ENCODE measurements around the gene PIGK. TPM values are rescaled to one million over a fixed set of nuclear protein-coding genes. Genes with fewer than 3 reads are reported as not detected.

PIGK gene
- polyA plus RNA-seq, 3 donors: 4.0 to 24.7 (median 19.4) TPM

DNA sequence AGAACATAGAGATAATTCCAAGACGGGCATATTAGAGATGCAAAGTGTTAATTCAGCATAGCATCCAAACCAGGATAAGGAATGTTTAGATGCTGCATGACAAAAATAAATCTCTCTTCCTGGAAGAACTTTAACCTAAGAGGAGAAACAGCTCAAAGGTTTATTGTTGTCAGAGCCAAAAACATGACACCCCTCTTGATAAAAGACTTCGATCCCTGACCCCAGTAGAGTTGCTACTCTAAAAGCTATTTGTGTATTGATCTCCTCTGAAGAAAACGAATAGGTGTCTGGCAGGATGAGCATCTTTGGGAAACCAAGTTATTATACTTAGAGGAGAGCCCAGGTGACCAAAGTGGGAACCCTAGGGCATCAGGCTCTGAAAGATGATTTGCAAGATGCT, 158.1 kb downstream of the PIGK start:
- 100% methylated on average over 1 of the region's 3 CpGs for WGBS (ENCODE audit: insufficient coverage)
- Mint-ChIP-seq H3K27ac (no peak overlapping the region), H3K9me3 (peaks cover 0 to 2% (median 0%) of the 10 kb centered on the region in 7 donors), H3K4me1 (peaks cover 17% of the 10 kb centered on the region), H3K4me3 (no peak overlapping the region), H3K27me3 (ENCODE audit: low read depth in 3 of 3) (peaks cover 0 to 18% (median 4%) of the 10 kb centered on the region in 3 donors), H3K36me3 (no peaks in the 10 kb centered on the region)
- H3K79me2 ChIP-seq (ENCODE audit: insufficient read depth, low read length): no peaks in the 10 kb centered on the region
- H3K27me3 ChIP-seq (ENCODE audit: control insufficient read depth in 2 of 2, insufficient read depth in 2 of 2, low read length in 2 of 2): peaks cover 0 to 18% of the 10 kb centered on the region in 2 donors
- no peak for DNase-seq
- H3K4me1 ChIP-seq (ENCODE audit: control insufficient read depth in 1 of 2, insufficient read depth in 2 of 2, low read length in 2 of 2): peaks cover 9% of the 10 kb centered on the region in 2 donors
- TF ChIP-seq, protein P1, sequence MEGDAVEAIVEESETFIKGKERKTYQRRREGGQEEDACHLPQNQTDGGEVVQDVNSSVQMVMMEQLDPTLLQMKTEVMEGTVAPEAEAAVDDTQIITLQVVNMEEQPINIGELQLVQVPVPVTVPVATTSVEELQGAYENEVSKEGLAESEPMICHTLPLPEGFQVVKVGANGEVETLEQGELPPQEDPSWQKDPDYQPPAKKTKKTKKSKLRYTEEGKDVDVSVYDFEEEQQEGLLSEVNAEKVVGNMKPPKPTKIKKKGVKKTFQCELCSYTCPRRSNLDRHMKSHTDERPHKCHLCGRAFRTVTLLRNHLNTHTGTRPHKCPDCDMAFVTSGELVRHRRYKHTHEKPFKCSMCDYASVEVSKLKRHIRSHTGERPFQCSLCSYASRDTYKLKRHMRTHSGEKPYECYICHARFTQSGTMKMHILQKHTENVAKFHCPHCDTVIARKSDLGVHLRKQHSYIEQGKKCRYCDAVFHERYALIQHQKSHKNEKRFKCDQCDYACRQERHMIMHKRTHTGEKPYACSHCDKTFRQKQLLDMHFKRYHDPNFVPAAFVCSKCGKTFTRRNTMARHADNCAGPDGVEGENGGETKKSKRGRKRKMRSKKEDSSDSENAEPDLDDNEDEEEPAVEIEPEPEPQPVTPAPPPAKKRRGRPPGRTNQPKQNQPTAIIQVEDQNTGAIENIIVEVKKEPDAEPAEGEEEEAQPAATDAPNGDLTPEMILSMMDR (IDR thresholded peaks at IDR 0.05): no peak
- no peak overlapping the region for H3K4me3 ChIP-seq (replicated peaks in 1 of 3; ENCODE audit: low read depth in 2 of 3, low read length in 3 of 3)
- no peak overlapping the region for H3K9ac ChIP-seq (ENCODE audit: insufficient read depth, low read length, poor library complexity, severe bottlenecking)
- H3K27ac ChIP-seq (ENCODE audit: low read depth in 1 of 2, low read length in 2 of 2): no peak overlapping the region
- no peak overlapping the region for H3K4me2 ChIP-seq (replicated peaks; ENCODE audit: extremely low read depth, low read length, poor library complexity, severe bottlenecking)
- H3K9me3 ChIP-seq (replicated peaks in 1 of 2; ENCODE audit: control insufficient read depth in 1 of 2, insufficient read depth in 1 of 2, low read length in 2 of 2): no peaks in the 10 kb centered on the region
- H3K36me3 ChIP-seq (replicated peaks in 1 of 2; ENCODE audit: control insufficient read depth in 1 of 2, insufficient read depth in 2 of 2, low read length in 2 of 2): no peaks in the 10 kb centered on the region
- H4K20me1 ChIP-seq (ENCODE audit: insufficient read depth, low read length): no peaks in the 10 kb centered on the region
- intact Hi-C loops (cut with micrococcal nuclease): no loop called here
- no peak overlapping the region for H2AFZ ChIP-seq (ENCODE audit: insufficient read depth, low read depth, low read length, poor library complexity, severe bottlenecking)

DNA sequence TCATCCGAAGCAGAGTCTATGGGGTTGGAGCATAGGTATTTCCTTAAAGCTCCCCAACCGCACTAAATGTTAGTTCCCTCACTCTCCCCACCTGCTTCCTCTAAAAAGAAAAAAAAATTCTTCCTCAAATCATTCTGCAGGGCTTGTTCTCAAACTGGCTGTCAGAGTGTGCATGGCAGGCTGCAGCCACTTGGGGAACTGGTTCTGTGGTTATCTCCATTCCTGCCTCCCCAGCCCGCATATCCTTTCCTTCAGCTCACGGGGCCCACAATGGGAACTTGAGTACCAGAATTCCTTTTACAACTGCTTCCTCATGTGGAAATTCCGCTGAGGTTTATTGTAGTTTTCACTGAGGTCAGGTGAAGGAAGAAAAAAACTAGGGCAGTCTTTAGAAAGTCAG, 159.2 kb downstream of the PIGK start:
- peaks cover 0 to 12% of the 10 kb centered on the region in 2 donors for H3K27me3 ChIP-seq (ENCODE audit: control insufficient read depth in 2 of 2, insufficient read depth in 2 of 2, low read length in 2 of 2)
- no peak overlapping the region for H3K4me2 ChIP-seq (replicated peaks; ENCODE audit: extremely low read depth, low read length, poor library complexity, severe bottlenecking)
- H3K4me3 ChIP-seq (replicated peaks in 1 of 3; ENCODE audit: low read depth in 2 of 3, low read length in 3 of 3): no peak overlapping the region
- H3K27ac Mint-ChIP-seq: peak overlapping the region in 2 of 7 donors; percentile 9 to 40
- no peaks in the 10 kb centered on the region for H3K36me3 ChIP-seq (replicated peaks in 1 of 2; ENCODE audit: control insufficient read depth in 1 of 2, insufficient read depth in 2 of 2, low read length in 2 of 2)
- TF ChIP-seq, protein P1 (IDR thresholded peaks at IDR 0.05): no peak
- H3K9me3 Mint-ChIP-seq: peaks cover 0 to 2% (median 0%) of the 10 kb centered on the region in 7 donors
- H2AFZ ChIP-seq (ENCODE audit: insufficient read depth, low read depth, low read length, poor library complexity, severe bottlenecking): no peak overlapping the region
- peak overlapping the region in 1 of 2 donors; percentile 54 for H3K4me3 Mint-ChIP-seq
- no peaks in the 10 kb centered on the region for H3K9me3 ChIP-seq (replicated peaks in 1 of 2; ENCODE audit: control insufficient read depth in 1 of 2, insufficient read depth in 1 of 2, low read length in 2 of 2)
- DNase-seq: peak in 2 of 3 donors; percentile 4 to 28
- H3K9ac ChIP-seq (ENCODE audit: insufficient read depth, low read length, poor library complexity, severe bottlenecking): no peak overlapping the region
- intact Hi-C loops (cut with micrococcal nuclease): no loop called here
- peaks cover 0 to 13% (median 4%) of the 10 kb centered on the region in 3 donors for H3K27me3 Mint-ChIP-seq (ENCODE audit: low read depth in 3 of 3)
- peaks cover 9% of the 10 kb centered on the region in 2 donors for H3K4me1 ChIP-seq (ENCODE audit: control insufficient read depth in 1 of 2, insufficient read depth in 2 of 2, low read length in 2 of 2)
- H3K4me1 Mint-ChIP-seq: peaks cover 17% of the 10 kb centered on the region
- no peaks in the 10 kb centered on the region for H3K36me3 Mint-ChIP-seq
- H4K20me1 ChIP-seq (ENCODE audit: insufficient read depth, low read length): no peaks in the 10 kb centered on the region
- no peaks in the 10 kb centered on the region for H3K79me2 ChIP-seq (ENCODE audit: insufficient read depth, low read length)
- H3K27ac ChIP-seq (ENCODE audit: low read depth in 1 of 2, low read length in 2 of 2): no peak overlapping the region
- WGBS (ENCODE audit: insufficient coverage): no CpG with 5 or more reads among the region's 5 CpGs
